ENCODE measurements around the gene PLB1. TPM values are rescaled to one million over a fixed set of nuclear protein-coding genes. Genes with fewer than 3 reads are reported as not detected.

PLB1 gene
- total RNA-seq, 1 experiment from 2014 or later: 0.44 TPM

DNA sequence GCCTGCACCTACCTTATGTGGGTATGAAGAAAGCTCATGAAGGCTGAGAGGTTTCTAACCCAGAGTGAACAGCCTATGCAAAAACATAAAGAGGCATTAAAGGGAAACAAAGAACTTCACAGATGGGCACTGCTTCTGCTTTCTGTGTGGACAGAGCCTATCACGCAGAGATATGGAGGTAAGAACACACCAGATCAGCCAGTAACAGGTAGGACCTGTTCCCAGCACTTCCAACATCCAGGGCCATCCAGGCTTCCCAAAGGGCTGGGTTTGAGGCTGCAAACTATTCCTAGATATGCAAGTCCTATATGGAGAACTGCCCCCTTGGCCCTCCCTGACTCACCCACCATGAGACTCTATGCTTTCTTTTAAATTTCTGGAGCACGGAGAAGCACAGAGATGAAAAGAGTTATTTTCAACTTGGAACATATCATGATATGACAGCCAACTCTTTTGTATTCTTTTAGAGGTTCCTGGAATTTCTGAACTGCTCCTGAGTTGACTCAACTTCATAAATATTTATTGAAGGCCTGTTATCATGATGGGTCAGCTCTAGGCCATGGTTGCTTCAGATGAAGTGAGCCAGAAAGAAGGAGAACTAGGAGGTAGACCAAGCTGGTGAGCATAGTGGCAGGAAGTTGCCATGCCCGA lies 178.3 kb downstream of the PLB1 start:
- no peak overlapping the region for H3K27ac Mint-ChIP-seq
- ATAC-seq (no peak), DNase-seq (ENCODE audit: low spot score) (no peak)
- H3K27me3 Mint-ChIP-seq (ENCODE audit: low read depth): no peaks in the 10 kb centered on the region; the same call in 1 of the 2 replicates
- H3K36me3 Mint-ChIP-seq: peaks cover 7% of the 10 kb centered on the region
- no peak overlapping the region for H3K4me3 Mint-ChIP-seq
- CTCF ChIA-PET: no interaction called here
- H3K9me3 Mint-ChIP-seq: peaks cover 19% of the 10 kb centered on the region
- TF ChIP-seq SOX15 (CRISPR knock-in tag; IDR thresholded peaks at IDR 0.05) (no peak), NR1H2 (CRISPR knock-in tag; IDR thresholded peaks at IDR 0.05) (no peak), ATF1 (CRISPR knock-in tag; IDR thresholded peaks at IDR 0.05) (no peak), IRF2 (CRISPR knock-in tag; IDR thresholded peaks at IDR 0.05; ENCODE audit: borderline replicate concordance, low read depth) (no peak), TEAD1 (CRISPR knock-in tag; IDR thresholded peaks at IDR 0.05) (no peak)
- TF ChIP-seq, protein P1, sequence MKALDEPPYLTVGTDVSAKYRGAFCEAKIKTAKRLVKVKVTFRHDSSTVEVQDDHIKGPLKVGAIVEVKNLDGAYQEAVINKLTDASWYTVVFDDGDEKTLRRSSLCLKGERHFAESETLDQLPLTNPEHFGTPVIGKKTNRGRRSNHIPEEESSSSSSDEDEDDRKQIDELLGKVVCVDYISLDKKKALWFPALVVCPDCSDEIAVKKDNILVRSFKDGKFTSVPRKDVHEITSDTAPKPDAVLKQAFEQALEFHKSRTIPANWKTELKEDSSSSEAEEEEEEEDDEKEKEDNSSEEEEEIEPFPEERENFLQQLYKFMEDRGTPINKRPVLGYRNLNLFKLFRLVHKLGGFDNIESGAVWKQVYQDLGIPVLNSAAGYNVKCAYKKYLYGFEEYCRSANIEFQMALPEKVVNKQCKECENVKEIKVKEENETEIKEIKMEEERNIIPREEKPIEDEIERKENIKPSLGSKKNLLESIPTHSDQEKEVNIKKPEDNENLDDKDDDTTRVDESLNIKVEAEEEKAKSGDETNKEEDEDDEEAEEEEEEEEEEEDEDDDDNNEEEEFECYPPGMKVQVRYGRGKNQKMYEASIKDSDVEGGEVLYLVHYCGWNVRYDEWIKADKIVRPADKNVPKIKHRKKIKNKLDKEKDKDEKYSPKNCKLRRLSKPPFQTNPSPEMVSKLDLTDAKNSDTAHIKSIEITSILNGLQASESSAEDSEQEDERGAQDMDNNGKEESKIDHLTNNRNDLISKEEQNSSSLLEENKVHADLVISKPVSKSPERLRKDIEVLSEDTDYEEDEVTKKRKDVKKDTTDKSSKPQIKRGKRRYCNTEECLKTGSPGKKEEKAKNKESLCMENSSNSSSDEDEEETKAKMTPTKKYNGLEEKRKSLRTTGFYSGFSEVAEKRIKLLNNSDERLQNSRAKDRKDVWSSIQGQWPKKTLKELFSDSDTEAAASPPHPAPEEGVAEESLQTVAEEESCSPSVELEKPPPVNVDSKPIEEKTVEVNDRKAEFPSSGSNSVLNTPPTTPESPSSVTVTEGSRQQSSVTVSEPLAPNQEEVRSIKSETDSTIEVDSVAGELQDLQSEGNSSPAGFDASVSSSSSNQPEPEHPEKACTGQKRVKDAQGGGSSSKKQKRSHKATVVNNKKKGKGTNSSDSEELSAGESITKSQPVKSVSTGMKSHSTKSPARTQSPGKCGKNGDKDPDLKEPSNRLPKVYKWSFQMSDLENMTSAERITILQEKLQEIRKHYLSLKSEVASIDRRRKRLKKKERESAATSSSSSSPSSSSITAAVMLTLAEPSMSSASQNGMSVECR (CRISPR knock-in tag; IDR thresholded peaks at IDR 0.05; ENCODE audit: borderline replicate concordance): no peak
- peaks cover 8% of the 10 kb centered on the region for H3K4me1 Mint-ChIP-seq
- POLR2A ChIA-PET: no interaction called here

DNA sequence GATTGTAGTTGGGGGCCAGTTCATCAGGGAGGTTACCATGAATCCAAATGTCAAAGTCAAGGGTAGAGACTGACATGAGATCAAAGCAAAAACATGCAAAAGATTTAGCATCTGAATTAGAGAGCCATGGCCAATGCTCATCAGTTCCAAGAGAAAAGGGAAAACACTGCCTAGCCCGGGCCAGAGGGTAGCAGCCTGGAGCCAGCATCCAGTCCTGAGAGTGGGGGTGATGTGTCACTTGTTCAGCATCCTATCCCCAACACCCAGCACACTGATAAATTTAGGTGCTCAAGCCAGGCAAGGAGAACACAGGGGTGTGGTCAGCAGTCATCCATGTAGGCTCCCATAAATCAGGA lies 178.8 kb downstream of the PLB1 start:
- Mint-ChIP-seq H3K27ac (no peak overlapping the region), H3K4me1 (peaks cover 8% of the 10 kb centered on the region), H3K4me3 (no peak overlapping the region), H3K36me3 (peaks cover 7% of the 10 kb centered on the region), H3K27me3 (ENCODE audit: low read depth) (no peaks in the 10 kb centered on the region), H3K9me3 (peaks cover 19% of the 10 kb centered on the region)
- no peak for ATAC-seq
- no peak for DNase-seq (ENCODE audit: low spot score)
- TF ChIP-seq CREM (CRISPR knock-in tag; IDR thresholded peaks at IDR 0.05): no peak
- no peak for TF ChIP-seq MYBL2 (CRISPR knock-in tag; IDR thresholded peaks at IDR 0.05)
- TF ChIP-seq ZNF121 (CRISPR knock-in tag; IDR thresholded peaks at IDR 0.05): no peak
- no peak for TF ChIP-seq ESRRA (CRISPR knock-in tag; IDR thresholded peaks at IDR 0.05; ENCODE audit: borderline replicate concordance)
- no peak for TF ChIP-seq FOXJ3 (CRISPR knock-in tag; IDR thresholded peaks at IDR 0.05; ENCODE audit: borderline replicate concordance)
- no peak for TF ChIP-seq ZNF396 (CRISPR knock-in tag; IDR thresholded peaks at IDR 0.05; ENCODE audit: borderline replicate concordance)
- TF ChIP-seq, protein P2, sequence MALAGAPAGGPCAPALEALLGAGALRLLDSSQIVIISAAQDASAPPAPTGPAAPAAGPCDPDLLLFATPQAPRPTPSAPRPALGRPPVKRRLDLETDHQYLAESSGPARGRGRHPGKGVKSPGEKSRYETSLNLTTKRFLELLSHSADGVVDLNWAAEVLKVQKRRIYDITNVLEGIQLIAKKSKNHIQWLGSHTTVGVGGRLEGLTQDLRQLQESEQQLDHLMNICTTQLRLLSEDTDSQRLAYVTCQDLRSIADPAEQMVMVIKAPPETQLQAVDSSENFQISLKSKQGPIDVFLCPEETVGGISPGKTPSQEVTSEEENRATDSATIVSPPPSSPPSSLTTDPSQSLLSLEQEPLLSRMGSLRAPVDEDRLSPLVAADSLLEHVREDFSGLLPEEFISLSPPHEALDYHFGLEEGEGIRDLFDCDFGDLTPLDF (CRISPR knock-in tag; IDR thresholded peaks at IDR 0.05): no peak
- no peak for TF ChIP-seq NR1H2 (CRISPR knock-in tag; IDR thresholded peaks at IDR 0.05)
- TF ChIP-seq, protein P3, sequence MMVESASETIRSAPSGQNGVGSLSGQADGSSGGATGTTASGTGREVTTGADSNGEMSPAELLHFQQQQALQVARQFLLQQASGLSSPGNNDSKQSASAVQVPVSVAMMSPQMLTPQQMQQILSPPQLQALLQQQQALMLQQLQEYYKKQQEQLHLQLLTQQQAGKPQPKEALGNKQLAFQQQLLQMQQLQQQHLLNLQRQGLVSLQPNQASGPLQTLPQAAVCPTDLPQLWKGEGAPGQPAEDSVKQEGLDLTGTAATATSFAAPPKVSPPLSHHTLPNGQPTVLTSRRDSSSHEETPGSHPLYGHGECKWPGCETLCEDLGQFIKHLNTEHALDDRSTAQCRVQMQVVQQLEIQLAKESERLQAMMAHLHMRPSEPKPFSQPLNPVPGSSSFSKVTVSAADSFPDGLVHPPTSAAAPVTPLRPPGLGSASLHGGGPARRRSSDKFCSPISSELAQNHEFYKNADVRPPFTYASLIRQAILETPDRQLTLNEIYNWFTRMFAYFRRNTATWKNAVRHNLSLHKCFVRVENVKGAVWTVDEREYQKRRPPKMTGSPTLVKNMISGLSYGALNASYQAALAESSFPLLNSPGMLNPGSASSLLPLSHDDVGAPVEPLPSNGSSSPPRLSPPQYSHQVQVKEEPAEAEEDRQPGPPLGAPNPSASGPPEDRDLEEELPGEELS (CRISPR knock-in tag; IDR thresholded peaks at IDR 0.05): no peak
- TF ChIP-seq, protein P4, sequence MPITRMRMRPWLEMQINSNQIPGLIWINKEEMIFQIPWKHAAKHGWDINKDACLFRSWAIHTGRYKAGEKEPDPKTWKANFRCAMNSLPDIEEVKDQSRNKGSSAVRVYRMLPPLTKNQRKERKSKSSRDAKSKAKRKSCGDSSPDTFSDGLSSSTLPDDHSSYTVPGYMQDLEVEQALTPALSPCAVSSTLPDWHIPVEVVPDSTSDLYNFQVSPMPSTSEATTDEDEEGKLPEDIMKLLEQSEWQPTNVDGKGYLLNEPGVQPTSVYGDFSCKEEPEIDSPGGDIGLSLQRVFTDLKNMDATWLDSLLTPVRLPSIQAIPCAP (CRISPR knock-in tag; IDR thresholded peaks at IDR 0.05): no peak
- no peak for TF ChIP-seq FOXK1 (CRISPR knock-in tag; IDR thresholded peaks at IDR 0.05)
- TF ChIP-seq TEAD1 (CRISPR knock-in tag; IDR thresholded peaks at IDR 0.05): no peak
- TF ChIP-seq ZNF671 (CRISPR knock-in tag; IDR thresholded peaks at IDR 0.05): no peak
- no peak for TF ChIP-seq GABPB1 (CRISPR knock-in tag; IDR thresholded peaks at IDR 0.05)
- no peak for TF ChIP-seq SP1 (CRISPR knock-in tag; conservative IDR thresholded peaks at IDR 0.05)
- TF ChIP-seq NR2C2 (CRISPR knock-in tag; IDR thresholded peaks at IDR 0.05): no peak
- TF ChIP-seq ZNF416 (CRISPR knock-in tag; IDR thresholded peaks at IDR 0.05): no peak
- TF ChIP-seq CBFB (CRISPR knock-in tag; IDR thresholded peaks at IDR 0.05; ENCODE audit: low read depth): no peak
- POLR2A ChIA-PET: no interaction called here
- CTCF ChIA-PET: no interaction called here
